CD1c-positive myeloid dendritic cell (primary cell): ENCODE measurements around the gene BCO2.

Experiments used
- DNase-seq: peaks from one replicate; pipeline ENCODE4 v3.0.0-alpha.2; 2016; ENCODE audit errors: extremely low spot score

The BCO2 gene

DNA sequence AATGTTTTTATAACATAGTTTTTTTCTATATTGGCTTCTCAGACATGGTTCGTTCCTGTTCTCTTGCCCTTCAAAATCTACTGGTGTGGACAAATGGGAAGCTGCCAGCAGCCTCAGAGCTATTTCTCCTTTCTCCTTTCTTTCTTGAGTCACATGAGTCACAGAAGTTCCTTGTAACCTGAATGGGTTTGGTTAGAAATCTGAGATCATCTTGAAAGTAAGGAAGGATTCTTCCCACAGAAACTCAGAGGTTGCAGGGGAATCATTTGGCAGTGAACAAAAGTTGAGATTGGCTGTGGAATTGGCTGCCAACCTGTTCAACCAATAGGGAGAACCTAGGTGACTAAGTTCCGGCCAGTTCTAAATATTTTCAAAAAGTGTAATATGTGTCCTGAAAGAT, 72.9 kb downstream of the BCO2 start:
- peak; percentile 59 for DNase-seq

DNA sequence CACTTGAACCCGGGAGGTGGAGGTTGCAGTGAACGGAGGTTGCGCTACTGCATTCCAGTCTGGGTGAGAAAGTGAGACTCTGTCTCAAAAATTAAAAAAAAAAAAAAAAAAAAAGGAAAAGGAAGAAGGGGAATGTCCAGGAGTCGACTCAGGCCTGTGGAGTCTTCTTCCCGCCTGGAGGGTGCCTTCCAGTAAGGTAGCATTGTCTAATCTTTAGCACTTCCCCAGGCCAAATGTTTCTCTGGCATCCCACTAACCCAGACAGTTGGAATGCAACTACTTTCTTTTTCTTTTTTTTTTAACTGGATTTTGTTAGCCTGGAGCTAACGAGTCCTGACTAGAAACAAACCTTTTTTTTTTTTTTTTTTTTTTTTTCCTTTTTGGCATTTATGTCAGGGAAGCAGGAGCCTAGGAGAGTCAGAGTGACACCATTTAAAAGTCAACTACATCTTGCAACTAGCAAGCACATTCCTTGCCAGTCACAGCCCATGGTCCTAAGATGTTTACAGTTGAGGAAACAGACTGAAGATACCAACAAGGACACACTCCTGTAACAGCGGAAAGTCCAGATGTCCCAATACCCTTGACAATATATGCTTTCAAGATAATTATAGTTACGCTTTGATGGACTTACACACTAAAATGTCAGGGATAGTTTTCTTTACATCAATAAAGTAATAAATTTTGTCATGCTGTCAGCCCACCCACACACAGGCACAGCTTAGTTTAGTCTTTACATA, 74.7 kb downstream of the BCO2 start:
- no peak for DNase-seq

DNA sequence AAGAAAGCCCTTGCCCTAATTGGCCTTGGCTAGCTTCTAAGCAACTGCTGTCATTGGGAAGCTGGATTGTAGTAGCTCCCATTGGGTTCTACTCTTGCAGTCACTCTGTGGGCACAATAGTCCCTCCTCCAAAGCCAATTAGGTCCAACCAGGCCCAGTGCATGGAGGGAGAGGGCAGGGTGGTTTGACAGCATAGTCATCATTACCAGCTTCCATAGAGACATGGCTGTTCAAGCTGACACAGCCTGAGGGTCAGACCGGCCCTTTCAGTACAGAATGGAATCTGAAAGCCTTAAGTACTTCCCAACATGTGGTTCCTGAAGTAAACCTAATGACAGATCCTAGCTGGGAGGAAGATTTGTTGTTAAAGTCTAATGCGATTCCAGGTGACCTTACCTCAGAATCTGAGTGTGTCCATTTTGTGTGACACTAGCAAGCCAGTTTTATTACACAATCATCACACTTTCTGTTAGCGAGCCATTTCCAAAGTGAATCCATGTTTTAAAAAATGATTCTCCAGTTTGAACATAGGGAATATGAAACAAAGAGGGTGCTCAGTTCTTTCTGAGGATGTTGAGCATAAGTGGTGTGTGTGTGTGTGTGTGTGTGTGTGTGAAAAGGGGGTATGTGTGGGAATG, 78.4 kb downstream of the BCO2 start:
- no peak for DNase-seq

DNA sequence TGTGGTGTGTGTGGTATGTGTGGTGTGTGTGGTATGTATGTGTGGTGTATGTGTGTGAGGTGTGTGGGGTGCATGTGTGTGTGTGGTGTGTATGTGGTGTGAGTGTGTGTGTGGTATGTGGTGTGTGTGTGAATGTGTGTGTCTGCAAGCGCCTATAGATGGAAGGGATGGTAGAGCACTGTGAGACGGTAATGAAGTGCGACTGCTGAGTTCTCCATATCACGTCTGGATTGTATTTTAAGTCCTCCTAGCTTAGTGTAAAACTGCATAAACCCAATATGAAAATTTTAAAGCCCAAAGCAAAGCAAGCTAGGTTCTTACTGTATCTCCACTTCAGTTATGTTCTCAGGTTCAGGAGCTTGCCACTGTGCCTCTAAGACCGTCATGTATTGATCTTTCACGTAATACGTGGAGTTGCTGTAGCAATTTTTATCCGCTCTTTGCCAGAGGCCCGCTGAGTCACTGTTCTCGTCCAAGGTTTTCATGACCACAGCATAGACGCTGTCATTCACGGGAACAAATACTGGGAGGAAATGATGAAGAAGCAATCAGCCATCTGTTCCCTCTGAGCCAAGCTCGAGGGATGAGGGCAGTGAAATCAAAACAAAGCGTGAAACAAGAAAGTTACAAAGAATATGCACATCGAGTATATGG, 79.9 kb downstream of the BCO2 start:
- DNase-seq = no peak

DNA sequence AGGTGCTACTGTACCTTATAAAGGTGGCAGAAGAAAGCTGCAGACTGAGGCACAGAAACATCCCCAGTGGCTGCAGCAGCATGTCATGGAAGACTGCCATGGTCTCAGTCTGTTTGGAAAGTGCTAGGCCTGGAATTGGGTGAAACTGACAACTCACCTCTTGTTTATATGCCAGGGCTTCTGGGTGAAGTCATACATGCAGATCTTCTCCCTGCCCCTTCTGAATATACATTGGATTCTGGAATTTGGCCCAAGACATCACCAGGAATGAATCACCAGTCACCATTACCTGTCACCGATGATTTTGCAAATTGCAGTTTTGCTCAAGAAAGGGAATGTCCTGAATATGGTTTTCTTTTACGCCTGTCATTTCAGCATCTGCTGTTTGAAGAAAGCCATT, 85.2 kb downstream of the BCO2 start, which contains the start of gene PLET1:
TSS of gene PLET1 (minus strand) at position 371 of the 400 bp plus-strand sequence. CDS start at position 100, 271 bp downstream.
- DNase-seq = no peak

DNA sequence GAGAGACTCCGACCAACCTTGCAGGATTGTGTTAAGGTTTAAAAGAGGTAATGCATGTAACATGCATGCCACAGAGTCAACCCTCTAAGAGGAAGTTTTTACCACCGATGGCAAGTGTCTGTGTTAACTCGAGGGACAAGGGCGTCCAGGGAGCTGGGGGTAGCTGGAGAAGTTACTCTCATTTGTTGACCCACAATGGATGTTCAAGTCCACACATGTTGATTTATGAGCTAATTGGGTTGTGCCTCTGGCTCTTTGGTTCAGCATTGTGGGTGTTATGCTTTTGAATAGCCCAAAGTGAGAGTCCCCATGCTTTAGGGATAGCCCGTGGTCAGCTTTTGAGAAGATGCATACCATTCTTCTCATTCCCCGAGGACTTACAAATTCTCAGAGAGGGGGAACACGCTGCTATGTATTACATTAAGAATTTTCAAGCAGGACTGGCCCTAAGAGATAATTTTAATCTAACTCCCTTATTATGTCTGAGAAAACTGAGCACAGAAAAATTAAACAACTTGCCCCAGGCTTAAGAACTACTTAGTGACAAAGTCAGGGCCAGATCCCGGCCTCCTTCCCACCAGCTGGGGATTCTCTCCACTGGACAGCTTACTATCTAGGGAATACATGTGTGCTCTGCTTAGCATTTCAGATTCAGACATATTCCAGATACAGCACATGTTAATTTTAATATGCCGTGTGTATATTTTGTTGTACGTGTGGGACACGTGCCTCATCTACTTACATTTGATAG, 90.5 kb downstream of the BCO2 start:
- no peak for DNase-seq

DNA sequence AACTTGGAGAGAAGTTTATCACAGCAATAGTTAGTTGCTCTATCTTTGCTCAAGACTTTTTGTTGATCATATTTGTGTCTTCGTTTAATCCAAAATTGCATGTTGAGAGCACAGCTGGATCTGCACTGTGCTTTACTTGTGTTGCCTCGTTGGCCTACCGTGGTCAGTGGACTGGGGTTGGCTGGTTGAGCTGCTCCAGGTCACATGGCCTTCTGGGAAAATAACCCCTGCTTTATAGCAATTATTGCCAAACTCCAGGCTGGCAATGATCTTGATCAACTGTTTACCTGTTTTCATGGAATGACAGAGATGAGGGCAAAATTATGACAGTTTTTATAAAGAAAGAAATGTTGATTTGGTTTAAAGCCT, 91.1 kb downstream of the BCO2 start:
- no peak for DNase-seq

DNA sequence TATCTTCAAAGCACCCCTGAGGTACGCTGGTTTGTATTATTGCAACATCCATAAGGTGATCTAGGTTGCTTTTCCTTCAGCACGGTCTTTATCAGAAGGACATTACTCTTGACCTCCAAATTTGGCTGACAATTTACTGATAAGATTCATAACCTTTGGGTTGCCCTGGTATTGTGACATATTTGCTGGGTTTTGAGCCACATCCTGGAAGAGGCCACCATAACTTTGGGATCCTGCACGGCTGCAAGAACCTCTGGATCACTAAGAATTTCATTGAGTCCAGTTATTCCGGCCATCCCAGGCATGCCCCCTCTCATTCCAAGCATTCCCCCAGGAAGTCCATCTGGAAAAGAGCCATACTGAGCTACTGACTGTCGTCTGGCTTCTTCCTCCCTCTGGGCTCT, 91.9 kb downstream of the BCO2 start:
- DNase-seq = no peak

DNA sequence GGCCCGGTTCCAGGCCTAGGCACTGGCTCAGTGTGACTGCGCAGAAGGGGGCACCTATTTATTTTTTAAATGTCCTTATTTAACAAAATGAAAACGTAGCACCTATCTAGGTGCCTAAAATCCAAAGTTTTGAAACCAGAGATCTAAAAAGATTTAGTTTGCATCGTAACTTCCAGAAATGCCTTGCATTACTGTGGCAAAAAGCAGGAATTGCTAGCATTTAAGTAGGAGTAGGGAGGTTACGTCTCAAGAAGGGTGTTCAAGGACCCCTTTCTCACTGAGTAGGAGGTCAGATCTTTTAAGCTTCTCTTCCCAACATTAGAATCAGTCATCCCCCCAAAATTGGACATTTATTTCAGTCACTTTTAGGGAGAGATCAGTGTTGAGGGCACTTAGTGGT, 93.1 kb downstream of the BCO2 start:
- no peak for DNase-seq
